HG02623 (cell line): Measurements from ENCODE around the gene ANKFN1.

Source experiments
- ATAC-seq: cut with Tn5 transposase; IDR thresholded peaks from one replicate; pipeline ENCODE4 v1.9.1; 2021; ENCODE audit warnings: moderate library complexity; ENCODE audit not compliant: unreplicated experiment

ANKFN1 gene, protein sequence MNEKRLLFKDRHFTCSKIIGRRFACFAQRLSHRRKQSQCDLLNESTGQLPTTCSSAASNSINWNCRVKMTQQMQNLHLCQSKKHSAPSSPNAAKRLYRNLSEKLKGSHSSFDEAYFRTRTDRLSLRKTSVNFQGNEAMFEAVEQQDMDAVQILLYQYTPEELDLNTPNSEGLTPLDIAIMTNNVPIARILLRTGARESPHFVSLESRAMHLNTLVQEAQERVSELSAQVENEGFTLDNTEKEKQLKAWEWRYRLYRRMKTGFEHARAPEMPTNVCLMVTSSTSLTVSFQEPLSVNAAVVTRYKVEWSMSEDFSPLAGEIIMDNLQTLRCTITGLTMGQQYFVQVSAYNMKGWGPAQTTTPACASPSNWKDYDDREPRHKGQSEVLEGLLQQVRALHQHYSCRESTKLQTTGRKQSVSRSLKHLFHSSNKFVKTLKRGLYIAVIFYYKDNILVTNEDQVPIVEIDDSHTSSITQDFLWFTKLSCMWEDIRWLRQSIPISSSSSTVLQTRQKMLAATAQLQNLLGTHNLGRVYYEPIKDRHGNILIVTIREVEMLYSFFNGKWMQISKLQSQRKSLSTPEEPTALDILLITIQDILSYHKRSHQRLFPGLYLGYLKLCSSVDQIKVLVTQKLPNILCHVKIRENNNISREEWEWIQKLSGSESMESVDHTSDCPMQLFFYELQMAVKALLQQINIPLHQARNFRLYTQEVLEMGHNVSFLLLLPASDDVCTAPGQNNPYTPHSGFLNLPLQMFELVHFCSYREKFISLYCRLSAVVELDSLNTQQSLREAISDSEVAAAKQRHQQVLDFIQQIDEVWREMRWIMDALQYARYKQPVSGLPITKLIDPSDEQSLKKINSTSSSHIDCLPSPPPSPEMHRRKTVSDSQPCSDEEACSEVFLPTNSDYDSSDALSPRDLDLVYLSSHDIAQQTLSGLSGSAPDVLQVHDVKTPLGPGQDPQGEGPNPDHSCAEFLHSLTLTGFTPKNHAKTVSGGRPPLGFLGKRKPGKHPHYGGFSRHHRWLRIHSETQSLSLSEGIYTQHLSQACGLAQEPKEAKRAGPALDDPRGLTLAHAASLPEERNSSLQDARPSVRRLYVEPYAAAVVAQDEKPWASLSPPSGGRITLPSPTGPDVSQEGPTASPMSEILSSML

DNA sequence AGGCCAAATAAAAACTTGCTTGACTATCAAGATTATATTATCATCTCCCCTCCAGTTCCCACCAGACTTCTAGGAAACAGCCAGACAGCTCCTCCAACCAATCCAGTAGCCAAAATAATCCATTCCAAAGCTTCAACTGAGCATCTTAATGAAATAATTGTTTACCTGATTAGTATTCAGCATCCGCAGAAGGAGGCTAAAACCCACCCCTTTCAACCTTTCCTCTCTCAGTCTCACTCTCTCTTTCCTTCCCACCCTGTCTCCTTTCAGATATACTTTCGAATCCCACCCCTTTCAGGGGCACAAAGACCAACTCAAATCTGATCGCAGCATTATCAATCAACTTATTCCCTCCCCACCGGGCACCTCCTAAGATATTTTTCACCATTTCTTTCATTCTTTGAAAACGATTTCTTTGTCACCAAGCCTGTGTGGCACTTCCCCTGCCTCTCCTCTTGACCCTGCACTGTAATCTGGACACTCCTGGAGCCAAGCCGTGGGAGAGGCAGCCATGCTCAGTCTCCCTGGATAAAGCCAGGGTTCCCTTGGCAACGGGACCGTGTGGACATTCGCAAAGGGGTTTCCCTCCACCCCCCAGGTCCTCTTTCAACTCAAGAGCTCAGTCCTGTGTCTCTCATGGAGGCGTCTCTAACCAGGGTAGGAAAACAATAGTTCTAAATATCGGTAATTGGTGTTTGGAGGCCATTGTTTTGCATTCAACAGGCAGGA lies at the start of gene ANKFN1:
Gene ANKFN1, plus strand, starts transcription at position 602 of the 729 bp plus-strand sequence. CDS start 59,193 bp downstream, outside the sequence.
- ATAC-seq: no peak

DNA sequence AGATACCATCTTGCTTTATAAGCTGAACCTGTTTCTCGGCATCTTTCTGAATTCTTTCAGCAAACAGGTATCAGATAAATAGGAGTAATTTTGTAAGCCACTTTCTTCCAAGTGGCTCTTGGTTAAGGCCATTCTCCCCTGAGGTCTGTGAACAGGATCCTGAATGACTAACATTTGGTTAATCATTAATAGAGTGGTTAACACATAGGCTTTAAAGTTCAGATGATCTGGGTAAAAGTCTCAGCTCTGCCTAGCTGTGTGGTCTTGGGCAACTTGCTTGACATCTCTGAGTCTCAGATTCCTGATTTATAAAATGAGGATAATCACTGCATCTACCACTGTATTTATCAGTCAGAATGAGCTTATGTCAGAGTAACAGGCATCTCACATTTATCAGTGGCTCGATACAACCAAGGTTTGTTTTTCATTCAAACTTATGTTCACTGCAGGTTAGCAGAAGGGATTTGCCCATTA lies 44.4 kb upstream of the ANKFN1 start:
- peak; percentile 50 for ATAC-seq

DNA sequence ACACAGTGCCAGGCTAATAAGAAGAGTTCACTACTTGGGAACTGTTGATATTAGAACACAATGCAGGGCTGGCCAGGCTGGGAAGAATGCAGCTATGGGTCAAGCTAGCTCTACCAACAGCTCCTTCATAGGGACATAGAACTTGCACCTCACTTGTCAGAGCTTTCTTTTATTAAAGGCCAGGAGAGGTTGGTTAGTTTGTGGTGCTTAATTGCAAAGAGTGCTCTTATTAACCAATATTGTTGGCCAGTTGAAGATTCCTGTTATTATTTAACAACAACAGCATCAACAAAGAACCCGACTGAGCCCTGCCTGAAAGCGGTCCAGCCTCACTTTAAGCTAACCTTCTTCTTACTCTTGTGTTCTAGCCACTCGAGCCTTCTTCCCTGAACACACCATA lies 43.4 kb upstream of the ANKFN1 start:
- no peak for ATAC-seq

DNA sequence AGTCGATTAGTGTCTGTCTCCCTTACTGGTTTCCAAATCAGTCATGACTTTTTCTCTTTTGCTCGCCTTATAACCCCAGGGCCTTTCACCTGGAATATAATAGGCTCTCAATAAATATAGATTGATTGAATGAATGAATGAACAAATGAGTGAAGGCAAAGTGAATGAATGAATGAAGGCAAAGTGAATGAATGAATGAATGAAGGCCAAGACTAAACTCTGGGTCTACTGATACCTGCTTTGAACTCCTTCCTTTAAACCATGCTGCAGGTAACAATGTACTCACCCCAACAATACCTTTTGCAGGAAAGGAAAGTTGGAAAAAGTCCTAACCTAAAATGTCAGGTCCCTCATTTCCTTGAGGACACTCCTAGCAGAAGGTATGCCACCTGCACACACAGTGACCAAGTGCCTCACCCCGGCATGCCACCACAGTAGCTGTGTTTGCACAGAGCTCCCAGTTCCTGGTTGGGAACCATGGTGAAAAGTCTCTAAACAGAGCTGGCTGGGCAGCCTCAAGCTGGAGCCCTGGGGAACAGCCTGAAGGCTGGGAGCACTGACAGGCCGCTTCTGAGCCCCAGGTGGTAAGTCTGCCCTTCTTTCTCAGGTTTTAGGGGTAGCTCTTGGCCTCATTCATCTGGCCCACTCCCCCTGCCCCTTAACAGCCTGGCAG lies 42.7 kb upstream of the ANKFN1 start:
- no peak for ATAC-seq

DNA sequence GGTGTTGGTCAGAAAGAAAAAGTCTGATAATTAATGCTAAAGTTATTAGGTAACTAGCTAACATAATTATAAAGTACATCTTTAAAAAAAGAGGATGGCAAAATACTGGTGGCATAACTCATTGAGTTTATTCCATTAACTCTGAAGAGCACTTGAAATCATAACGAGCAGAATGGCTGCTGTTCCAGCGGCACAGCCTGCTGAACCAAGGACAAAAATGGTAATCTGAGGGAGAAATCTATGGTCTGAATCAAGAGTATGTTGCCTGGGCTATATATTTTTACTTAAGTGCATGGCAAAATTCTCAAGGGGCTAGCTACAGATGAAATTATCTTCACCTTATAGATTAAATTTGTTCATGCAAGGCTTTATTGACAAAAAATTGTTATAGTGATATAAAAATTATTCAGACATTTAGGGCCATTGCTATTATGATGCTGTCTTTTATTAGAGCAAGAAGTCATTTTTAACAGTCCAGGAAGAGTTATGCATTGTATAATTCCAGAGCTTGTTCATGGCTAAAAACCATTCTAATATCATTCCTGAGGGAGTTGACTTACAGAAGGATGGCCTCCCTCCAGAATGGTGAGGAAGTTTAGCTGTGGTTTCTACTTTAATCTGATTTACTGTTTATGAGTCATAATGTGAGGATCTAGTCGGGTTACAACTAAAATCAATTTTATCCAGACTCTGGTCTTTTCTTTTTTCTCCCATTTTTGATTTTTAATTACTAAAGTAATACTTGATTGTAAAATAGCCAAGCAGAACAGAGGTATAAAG lies 41.4 kb upstream of the ANKFN1 start:
- no peak for ATAC-seq

DNA sequence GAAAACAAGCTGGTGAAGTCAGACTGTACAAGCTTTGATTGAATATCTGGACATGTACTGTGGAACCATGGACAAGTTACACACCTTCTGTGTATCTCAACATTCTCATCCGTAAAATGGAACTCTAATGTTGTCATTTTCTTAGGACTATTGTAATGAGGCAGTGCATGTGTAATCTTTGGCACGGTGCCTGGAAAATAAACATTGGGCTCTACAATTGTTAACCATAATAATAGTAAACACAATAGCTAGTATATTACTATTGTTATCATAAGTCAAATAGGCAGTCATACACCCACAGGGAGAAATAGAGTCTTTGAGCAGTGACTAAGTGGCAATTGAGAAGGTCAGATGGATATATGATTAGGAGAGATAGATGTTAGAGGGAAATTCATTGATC lies 39.8 kb upstream of the ANKFN1 start:
- no peak for ATAC-seq

DNA sequence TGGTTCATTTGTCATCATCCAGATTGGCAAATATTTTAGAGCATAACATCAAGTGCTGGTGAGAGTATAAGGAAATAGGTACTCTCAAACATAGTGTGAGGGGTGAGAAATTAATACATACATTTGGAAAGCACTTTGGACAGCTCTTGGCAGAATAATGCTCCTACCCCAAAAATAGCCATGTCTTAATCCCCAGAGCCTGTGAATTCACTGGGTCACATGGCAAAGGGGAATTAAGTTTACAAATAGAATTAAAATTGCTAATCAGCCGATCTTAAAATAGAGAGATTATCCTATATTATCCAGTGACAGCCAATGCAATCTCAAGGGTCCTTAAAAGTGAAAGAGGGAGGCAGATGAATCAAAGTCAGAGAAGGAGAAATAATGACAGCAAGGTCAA lies 38.8 kb upstream of the ANKFN1 start:
- no peak for ATAC-seq

DNA sequence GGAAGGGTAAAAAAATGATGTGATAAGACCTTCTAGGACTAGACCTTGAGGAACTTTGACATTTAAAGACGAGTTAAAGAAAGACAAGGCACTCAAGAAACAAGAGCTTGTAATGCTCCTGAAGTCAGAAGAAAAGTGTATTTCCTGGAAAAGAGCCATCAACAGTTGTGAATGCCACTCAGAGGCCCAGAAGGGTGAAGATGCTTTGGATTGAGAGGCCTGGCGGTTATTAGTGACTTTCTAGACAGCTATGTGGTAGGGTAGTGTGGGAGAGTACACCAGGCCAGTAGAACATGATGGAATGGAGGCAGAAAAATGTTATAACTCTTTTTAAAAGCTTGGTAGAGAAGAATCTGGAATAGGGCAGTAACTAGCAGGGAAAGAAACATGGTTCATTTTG lies 34.1 kb upstream of the ANKFN1 start:
- no peak for ATAC-seq

DNA sequence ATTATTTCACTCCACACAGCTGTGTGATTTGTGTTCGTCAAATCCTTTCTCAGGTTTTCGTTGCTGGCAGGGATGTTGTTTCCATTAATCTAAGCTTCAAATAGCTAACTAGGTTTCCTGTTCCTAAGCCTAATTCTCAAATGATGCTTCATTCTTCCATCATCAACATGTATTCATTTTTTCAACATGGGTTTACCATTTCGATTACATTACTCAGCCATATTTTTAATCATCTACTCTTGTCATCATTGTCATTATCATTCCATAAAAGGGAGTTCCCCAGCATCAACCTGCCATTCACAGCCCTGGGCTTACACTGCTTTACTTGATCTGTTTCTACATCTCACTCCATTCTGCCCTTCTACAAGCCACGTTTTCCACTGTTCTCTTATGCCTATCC lies 33.3 kb upstream of the ANKFN1 start:
- no peak for ATAC-seq

DNA sequence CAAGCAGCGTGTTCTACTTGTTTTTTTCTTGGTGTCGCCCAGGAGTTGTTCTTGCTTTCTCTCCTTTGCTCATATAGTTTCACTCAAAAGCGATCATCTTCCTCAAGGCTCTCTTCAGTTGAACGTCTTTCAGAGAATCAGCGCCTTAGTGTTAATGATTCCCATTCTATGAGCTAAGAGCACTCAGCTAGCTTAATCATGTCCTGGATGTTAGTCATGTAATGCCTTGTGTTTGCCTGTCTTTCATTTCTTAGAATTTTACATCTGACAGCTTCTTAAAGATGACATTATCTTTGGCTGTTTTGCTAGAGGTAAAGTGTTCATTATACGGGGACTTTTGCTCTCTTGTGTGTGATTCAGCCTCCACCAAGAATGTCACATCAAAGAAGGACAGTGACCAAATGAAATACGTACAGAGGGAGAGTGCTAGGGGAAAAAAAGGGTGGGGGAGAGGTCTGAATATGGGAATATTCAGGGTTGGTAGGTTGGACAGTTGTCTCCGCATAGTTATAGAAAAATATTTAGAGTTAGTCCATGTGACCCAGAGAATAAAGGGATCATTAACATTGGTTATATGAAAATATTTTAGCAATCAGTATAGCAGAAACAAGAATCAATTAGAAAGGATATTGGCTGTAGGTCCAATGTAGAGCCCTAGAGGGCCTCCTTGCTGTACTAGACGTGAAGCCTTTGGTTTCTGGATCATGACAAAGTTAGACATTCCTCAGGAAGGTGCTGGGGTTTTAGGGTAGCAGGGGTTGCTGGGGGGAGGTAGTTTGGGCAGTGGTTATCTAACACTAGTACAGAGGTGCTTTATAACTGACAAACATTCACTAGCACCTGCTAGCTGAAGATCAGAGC lies 31.9 kb upstream of the ANKFN1 start:
- no peak for ATAC-seq

DNA sequence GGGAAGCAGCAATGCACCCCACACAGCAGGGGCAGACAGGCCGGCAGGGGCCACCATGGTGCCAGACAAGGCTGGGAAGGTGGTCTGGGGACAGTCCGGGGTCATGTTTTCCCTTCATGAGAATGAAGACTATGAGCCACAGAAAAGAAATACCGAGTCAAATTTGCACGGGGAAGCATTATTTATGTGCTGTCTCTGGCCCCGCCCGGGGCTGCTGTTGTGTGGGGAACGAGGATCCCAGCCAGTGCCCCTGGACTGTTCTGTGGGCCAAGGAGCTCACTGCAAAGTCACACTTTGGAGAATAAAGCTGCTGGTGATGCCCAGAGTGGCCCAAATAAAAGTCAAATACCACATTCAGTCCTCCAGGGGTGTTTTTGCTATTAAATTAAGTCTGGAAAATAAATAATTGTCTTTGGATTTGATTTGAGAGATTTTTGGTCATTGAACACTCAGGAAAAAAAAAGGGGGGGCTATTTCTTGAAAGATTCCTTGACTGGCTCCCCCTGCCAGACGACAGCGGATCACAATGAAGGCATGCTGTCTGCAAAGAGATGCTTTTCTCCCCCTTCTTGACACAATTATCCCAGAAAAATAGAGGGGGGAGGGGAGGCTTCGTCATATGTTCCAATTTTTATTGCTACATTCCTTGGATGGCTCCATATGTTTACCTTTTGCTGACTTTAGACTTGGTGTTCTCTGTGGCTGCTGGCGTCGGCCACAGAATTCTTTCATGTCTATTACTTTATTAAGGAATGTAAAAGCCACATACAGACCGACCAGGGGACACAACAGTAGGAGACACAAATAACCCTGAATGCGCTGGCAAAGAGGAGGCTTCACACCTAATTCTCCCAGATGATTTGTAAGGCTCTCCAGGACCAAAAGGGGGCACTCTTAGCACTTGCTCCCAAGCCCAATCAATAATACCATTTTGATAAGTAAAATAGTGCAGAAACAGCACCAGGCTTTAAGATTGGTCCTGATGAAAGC lies 27.1 kb upstream of the ANKFN1 start:
- ATAC-seq: no peak

DNA sequence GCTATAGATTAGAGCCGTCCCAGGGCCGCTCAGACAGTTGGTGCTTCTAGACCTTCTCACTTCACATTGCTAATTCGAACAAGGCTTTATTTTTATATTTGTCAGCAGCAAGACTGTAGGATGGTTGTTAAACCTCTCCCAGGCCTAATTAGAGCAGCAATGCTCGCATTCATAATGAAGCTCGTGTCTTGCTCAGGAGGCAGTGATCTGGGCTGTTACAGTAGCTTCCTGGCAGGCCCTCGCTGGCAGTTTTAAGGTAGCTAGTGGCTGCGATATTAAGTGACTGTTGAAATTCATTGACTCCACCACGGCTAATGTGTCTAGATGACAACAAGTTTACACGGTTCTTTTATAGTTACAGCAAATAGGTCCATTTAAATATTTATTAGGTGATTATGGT lies 23.2 kb upstream of the ANKFN1 start:
- no peak for ATAC-seq

DNA sequence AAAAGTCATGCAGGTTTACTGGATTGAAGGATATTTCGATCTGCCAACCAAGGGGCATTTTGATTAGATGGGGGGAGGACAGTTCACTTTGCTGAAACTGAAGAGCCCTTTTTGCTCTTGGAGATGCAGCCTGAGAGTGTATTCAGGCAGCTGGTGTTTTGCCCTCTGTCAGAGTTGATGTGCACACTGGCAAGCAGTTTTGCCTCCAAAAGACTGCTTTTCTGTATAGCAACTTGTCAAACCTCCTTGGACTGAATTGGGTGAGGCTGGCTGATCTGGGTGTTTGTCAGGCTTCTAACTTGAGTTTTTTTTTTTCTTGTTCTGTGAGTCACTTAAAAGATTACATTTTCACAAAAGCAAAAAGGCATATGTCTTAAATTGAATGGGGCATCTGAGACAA lies 22.6 kb upstream of the ANKFN1 start:
- no peak for ATAC-seq

DNA sequence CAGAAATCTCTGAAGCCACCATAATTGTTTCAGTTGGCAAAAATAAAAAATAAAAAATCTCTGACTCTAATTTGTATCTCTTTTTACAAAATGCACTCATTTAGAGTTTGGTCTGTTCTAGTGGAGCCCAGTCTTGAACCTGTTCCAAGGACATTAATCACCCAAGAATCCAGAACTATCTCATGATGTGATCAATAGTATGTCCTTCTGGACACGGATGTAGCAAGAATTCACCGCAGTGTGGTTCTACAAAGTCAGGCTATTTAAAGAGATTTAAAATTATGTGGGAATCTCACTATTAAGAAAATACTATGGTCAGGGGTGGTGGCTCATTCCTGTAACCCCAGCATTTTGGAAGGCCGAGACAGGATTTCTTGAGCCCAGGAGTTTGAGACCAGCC lies 21.8 kb upstream of the ANKFN1 start:
- no peak for ATAC-seq

DNA sequence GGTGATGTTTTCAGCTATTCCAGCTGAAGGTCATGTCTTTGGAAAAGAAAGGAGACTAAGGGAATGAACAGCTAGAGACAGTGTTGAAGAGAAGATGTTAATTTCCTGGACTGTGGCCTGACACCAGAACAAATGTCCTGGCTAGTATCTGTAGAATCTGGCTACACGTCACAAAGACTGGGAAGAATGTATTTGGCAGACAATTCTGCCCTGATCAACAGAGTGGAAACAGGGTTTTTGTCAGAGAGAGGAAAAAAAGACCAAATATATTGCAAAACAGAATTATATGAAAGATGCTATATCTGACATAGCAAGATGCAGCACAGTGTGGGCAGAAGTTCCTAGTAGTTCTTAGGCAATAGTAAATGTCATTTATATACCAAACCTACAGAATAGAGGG lies 17.0 kb upstream of the ANKFN1 start:
- ATAC-seq: no peak

DNA sequence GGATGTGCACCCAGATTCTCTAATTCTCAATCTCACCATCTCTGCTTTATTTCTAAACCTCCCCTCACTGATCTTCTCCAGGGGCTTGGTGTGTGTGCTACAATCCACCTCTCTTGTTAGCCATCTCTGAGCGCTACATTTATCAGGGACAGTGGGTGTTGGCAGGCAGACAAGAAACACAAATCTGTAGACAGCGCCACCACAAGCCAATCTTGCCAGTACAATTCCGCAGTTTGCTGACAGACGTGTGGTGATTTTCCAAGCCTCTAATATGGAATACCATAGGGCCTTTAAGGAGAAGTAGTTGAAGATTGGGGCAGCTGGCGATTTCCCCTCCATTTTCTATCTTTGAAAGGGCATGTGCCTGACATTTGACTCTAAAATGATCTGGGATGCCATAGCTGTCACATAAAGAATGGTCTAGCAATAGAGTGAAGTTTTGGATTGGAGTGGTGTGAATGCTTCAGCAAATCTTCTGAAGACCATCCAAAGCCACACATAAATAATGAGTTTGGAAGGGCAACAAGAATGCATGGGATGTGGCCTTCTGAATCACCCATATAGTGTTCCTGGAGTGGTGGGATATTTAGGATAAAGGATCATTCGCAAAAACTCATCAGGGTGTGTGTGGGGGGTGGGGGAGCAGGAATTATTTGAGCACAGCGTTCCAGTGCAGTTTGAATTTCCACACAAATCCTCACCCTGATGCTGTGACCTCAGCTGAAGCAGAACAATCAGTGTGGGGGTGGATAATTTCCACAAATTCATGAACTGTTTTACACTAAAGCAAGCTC lies 12.0 kb upstream of the ANKFN1 start:
- no peak for ATAC-seq

DNA sequence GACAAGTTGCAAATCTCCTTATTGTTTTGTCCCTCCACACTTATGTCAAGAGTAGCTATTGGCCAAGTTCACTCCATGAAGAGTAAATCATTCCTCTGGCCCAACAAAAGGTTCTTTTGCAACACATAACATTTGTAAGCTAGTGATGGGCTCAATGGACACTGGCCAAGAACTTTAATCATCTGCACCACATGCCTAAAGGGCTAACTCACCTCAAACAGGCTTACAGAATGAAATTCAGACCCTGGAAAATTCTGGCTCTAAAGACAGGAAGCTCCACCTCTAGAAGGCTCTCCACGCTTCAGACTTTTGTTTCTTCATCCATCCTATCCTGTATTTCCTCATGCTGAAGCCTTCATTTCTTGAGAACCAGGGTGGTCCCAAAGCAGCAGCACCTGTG lies 10.9 kb upstream of the ANKFN1 start:
- no peak for ATAC-seq
